Adrenal gland (tissue), 5 donors: ENCODE results near the gene RAMACL.

ENCODE experiments used
- POLR2A ChIP-seq, 2 donors: fragments of 450-650 bp; IDR thresholded peaks; one replicate each; pipeline ENCODE4 v1.6.1; 2017; ENCODE audit warnings: antibody characterized with exemption in 2 of 2, mild to moderate bottlenecking in 2 of 2, moderate library complexity in 1 of 2
- TF ChIP-seq, protein P1 (sequence below), 6 experiments: fragments of 450-650 bp in 4 of 6; fragments of 200-600 bp in 2 of 6; sonication (generic) in 1 of 6; IDR thresholded peaks; 1 replicate in 5 of 6; 2 replicates in 1 of 6; pipeline versions ENCODE4 v1.5.1 to v1.8.0; 2016 to 2021; ENCODE audit warnings: antibody characterized with exemption in 6 of 6, mild to moderate bottlenecking in 2 of 6, moderate library complexity in 1 of 6
- donor health status: DM: no; HTN: no; CAD: no.

DNA sequence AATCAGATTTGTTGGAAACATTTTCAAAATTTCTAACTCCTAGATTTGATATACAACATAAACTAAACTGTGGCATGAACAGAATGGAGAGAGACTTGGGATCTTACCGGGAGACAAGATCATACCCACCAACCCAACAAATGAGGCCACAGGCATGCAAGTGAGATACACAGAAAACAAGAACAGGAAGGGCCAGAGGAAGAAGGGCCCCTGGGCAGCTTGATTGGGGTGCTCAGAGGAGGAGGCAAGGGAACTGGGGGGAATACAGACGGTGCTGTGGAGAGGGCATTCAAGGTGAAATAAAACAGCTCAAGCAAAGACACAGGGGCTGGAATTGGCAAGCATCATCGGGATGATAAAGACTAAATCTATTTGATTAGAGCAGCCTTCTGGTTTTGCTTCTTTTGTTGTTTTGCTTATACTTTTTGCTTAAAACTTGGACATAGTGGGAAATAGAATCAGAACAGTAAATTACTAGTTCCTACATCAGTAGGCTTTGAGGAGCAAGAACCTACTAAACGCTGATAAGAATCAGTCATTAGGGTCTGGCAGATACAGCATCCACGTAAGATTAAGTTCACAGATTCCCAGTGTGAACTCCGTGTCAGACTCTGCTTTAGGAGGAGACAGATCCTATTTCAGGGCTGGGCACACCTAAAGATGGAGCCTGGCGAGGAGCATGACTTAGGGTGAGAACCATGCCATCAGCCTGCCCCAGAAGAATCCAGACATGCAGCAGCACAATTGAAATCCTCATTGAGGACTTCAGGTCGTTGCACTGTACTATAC is 3.5 kb upstream of the RAMACL start:
- TF ChIP-seq, protein P1, sequence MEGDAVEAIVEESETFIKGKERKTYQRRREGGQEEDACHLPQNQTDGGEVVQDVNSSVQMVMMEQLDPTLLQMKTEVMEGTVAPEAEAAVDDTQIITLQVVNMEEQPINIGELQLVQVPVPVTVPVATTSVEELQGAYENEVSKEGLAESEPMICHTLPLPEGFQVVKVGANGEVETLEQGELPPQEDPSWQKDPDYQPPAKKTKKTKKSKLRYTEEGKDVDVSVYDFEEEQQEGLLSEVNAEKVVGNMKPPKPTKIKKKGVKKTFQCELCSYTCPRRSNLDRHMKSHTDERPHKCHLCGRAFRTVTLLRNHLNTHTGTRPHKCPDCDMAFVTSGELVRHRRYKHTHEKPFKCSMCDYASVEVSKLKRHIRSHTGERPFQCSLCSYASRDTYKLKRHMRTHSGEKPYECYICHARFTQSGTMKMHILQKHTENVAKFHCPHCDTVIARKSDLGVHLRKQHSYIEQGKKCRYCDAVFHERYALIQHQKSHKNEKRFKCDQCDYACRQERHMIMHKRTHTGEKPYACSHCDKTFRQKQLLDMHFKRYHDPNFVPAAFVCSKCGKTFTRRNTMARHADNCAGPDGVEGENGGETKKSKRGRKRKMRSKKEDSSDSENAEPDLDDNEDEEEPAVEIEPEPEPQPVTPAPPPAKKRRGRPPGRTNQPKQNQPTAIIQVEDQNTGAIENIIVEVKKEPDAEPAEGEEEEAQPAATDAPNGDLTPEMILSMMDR (IDR thresholded peaks at IDR 0.05) = no peak
- TF ChIP-seq POLR2A (IDR thresholded peaks at IDR 0.05) = no peak
